Osteocyte (in vitro differentiated cells): ENCODE results near the gene DOK5. TPM values are rescaled to one million over a fixed set of nuclear protein-coding genes. Genes with fewer than 3 reads are reported as not detected.

ENCODE experiments used
- DNase-seq: peaks from one replicate; pipeline ENCODE4 v3.0.0; 2021; ENCODE audit warnings: mixed read lengths; ENCODE audit not compliant: unreplicated experiment; ENCODE audit errors: extremely low spot score
- H3K27ac Mint-ChIP-seq: one replicate; pipeline ENCODE4 v1.8.0; 2021; ENCODE audit warnings: mild to moderate bottlenecking, mixed read lengths; ENCODE audit not compliant: unreplicated experiment
- H3K27me3 Mint-ChIP-seq: one replicate; pipeline ENCODE4 v1.8.0; 2021; ENCODE audit warnings: mixed read lengths; ENCODE audit not compliant: unreplicated experiment
- H3K36me3 Mint-ChIP-seq: one replicate; pipeline ENCODE4 v1.8.0; 2021; ENCODE audit warnings: mixed read lengths; ENCODE audit not compliant: unreplicated experiment
- H3K4me1 Mint-ChIP-seq: one replicate; pipeline ENCODE4 v1.8.0; 2021; ENCODE audit warnings: mixed read lengths; ENCODE audit not compliant: unreplicated experiment
- H3K4me3 Mint-ChIP-seq: one replicate; pipeline ENCODE4 v1.8.0; 2021; ENCODE audit warnings: mild to moderate bottlenecking, moderate library complexity, mixed read lengths; ENCODE audit not compliant: unreplicated experiment
- H3K9me3 Mint-ChIP-seq: one replicate; pipeline ENCODE4 v1.8.0; 2021; ENCODE audit warnings: mixed read lengths; ENCODE audit not compliant: unreplicated experiment
- total RNA-seq: library from RNA; stranded (reverse); gene quantifications from 2 replicates; pipeline ENCODE4 v1.2.1, GENCODE V29; 2021
- TF ChIP-seq, protein P1 (sequence below): fragments of 200-600 bp; sonication (generic); IDR thresholded peaks from 2 replicates; pipeline ENCODE4 v1.5.0; 2021; ENCODE audit warnings: antibody characterized with exemption, mild to moderate bottlenecking, moderate library complexity

DOK5 gene
- total RNA-seq, 1 donor from 2014 or later = 7.4 TPM

DNA sequence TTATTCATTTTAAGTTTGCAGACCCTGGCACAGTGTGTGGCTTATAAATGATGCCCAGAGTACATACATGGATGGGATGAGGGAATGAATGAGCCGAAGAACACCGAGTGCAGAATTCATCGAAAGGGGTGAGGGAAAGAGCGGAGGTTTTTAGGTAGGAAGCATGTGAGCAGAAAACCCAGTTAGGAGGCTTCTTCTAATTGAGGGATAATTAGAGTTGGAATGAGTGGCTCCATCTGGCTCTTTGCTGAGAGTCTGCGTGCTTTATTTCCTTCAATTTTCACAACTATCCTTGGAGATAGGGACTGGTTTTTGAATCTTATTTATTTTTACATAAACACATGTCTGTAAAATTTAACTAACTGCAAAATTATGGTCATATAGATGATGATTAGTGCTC lies 150.7 kb downstream of the DOK5 start:
- H3K27me3 Mint-ChIP-seq = no peaks in the 10 kb centered on the region
- no peaks in the 10 kb centered on the region for H3K9me3 Mint-ChIP-seq
- peaks cover 3% of the 10 kb centered on the region for H3K4me1 Mint-ChIP-seq
- H3K4me3 Mint-ChIP-seq = no peak overlapping the region
- H3K27ac Mint-ChIP-seq = no peak overlapping the region
- DNase-seq = no peak
- TF ChIP-seq, protein P1, sequence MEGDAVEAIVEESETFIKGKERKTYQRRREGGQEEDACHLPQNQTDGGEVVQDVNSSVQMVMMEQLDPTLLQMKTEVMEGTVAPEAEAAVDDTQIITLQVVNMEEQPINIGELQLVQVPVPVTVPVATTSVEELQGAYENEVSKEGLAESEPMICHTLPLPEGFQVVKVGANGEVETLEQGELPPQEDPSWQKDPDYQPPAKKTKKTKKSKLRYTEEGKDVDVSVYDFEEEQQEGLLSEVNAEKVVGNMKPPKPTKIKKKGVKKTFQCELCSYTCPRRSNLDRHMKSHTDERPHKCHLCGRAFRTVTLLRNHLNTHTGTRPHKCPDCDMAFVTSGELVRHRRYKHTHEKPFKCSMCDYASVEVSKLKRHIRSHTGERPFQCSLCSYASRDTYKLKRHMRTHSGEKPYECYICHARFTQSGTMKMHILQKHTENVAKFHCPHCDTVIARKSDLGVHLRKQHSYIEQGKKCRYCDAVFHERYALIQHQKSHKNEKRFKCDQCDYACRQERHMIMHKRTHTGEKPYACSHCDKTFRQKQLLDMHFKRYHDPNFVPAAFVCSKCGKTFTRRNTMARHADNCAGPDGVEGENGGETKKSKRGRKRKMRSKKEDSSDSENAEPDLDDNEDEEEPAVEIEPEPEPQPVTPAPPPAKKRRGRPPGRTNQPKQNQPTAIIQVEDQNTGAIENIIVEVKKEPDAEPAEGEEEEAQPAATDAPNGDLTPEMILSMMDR = no peak
- H3K36me3 Mint-ChIP-seq = no peaks in the 10 kb centered on the region

GRCh38 chr20:54629632-54630031 lies 154.2 kb downstream of the DOK5 start:
- Mint-ChIP-seq H3K27me3 (no peaks in the 10 kb centered on the region), H3K9me3 (no peaks in the 10 kb centered on the region), H3K36me3 (no peaks in the 10 kb centered on the region), H3K4me1 (peaks cover 3% of the 10 kb centered on the region), H3K27ac (no peak overlapping the region), H3K4me3 (no peak overlapping the region)
- no peak for DNase-seq
- TF ChIP-seq, protein P1 = no peak

GRCh38 chr20:54630582-54630981 lies 155.2 kb downstream of the DOK5 start:
- H3K36me3 Mint-ChIP-seq = no peaks in the 10 kb centered on the region
- DNase-seq = no peak
- no peaks in the 10 kb centered on the region for H3K27me3 Mint-ChIP-seq
- TF ChIP-seq, protein P1 = no peak
- no peak overlapping the region for H3K4me3 Mint-ChIP-seq
- H3K27ac Mint-ChIP-seq = no peak overlapping the region
- no peaks in the 10 kb centered on the region for H3K9me3 Mint-ChIP-seq
- H3K4me1 Mint-ChIP-seq = no peaks in the 10 kb centered on the region

GRCh38 chr20:54631059-54631458 lies 155.7 kb downstream of the DOK5 start:
- H3K27ac Mint-ChIP-seq = no peak overlapping the region
- H3K27me3 Mint-ChIP-seq = no peaks in the 10 kb centered on the region
- no peaks in the 10 kb centered on the region for H3K4me1 Mint-ChIP-seq
- TF ChIP-seq, protein P1 = no peak
- H3K4me3 Mint-ChIP-seq = no peak overlapping the region
- H3K9me3 Mint-ChIP-seq = no peaks in the 10 kb centered on the region
- no peak for DNase-seq
- H3K36me3 Mint-ChIP-seq = no peaks in the 10 kb centered on the region

DNA sequence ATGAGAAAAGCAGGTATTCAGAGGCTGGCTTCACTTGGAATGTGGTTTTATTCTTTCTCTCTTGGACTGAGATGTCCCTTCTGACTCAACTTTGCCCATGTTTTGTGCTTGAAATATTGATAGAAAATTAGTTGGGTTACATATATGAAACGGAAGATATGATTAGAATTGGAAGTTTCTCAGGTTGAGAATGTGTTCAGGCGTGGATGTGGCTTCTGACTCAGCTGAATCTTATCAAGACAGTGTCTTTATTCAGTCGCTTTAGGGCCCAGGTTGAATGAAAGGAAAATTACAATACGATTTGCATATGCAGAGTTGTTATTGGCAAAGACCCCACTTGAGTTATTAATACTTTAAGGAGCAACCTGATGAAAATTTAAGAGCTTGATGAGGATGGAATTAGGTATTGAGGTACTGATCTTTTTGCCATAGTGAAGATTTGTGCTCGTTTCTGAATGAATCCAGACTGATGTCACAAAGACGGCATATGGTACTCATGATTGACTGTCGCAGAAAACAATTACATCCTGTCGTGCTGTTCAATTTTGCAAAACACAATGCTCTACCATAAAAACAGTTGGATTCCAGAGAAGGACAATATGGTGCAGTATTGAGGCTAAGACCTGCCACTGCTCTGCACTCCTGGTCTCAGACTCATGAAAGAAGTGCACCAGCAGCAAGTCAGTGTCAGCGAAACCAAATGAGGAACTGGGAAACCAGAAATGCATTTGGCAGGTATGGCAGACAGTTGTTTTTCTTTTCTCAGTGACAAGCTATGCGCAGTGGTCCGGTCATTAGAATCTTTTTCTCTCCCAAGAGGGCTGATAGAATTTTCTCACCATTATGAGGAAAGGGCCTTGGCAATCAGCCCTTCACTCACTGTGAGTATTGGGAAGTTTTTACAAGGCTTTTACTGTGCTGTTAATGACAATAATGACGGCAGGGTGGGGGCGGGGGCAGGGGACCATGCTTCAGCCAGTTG lies 158.3 kb downstream of the DOK5 start:
- no peak overlapping the region for H3K4me3 Mint-ChIP-seq
- TF ChIP-seq, protein P1 = no peak
- H3K27ac Mint-ChIP-seq = no peak overlapping the region
- no peaks in the 10 kb centered on the region for H3K4me1 Mint-ChIP-seq
- no peaks in the 10 kb centered on the region for H3K9me3 Mint-ChIP-seq
- DNase-seq = no peak
- H3K27me3 Mint-ChIP-seq = no peaks in the 10 kb centered on the region
- no peaks in the 10 kb centered on the region for H3K36me3 Mint-ChIP-seq
